Heart right ventricle (tissue), 16 donors: ENCODE results near the gene RIMOC1. TPM values are rescaled to one million over a fixed set of nuclear protein-coding genes. Genes with fewer than 3 reads are reported as not detected.

Source experiments
- ATAC-seq, 8 donors: fragments of 200-7000 bp; cut with Tn5 transposase; one replicate each; pipeline ENCODE4 v1.9.1; 2020; ENCODE audit warnings: mild to moderate bottlenecking in 8 of 8, moderate library complexity in 8 of 8, moderate number of reproducible peaks in 1 of 8
- DNase-seq, 2 donors: peaks; one replicate each; pipeline ENCODE4 v3.0.0-alpha.2; 2020
- H3K27ac ChIP-seq, 10 donors: fragments of 200-600 bp; sonication (generic) in 2 of 10; one replicate each; pipeline versions ENCODE4 v1.5.0 to v1.8.0; 2020 to 2022; ENCODE audit warnings: mild to moderate bottlenecking in 3 of 10
- H3K27me3 ChIP-seq, 7 donors: fragments of 200-600 bp; one replicate each; pipeline ENCODE4 v1.8.0; 2021 to 2022; ENCODE audit warnings: mild to moderate bottlenecking in 2 of 7
- H3K36me3 ChIP-seq, 9 donors: fragments of 200-600 bp; sonication (generic) in 1 of 9; one replicate each; pipeline versions ENCODE4 v1.5.0 to v1.8.0; 2020 to 2022; ENCODE audit warnings: mild to moderate bottlenecking in 2 of 9
- H3K4me1 ChIP-seq, 9 donors: fragments of 200-600 bp; sonication (generic) in 1 of 9; one replicate each; pipeline versions ENCODE4 v1.5.0 to v1.8.0; 2020 to 2022; ENCODE audit warnings: mild to moderate bottlenecking in 4 of 9
- H3K4me3 ChIP-seq, 10 donors: fragments of 200-600 bp; sonication (generic) in 2 of 10; one replicate each; pipeline versions ENCODE4 v1.5.0 to v1.8.0; 2020 to 2022; ENCODE audit warnings: mild to moderate bottlenecking in 7 of 10, moderate library complexity in 2 of 10
- H3K9me3 ChIP-seq, 11 donors: fragments of 200-600 bp in 10 of 11; sonication (generic) in 2 of 11; one replicate each; pipeline versions ENCODE4 v1.5.0 to v1.8.0; 2013 to 2022; ENCODE audit warnings: mild to moderate bottlenecking in 2 of 11, control low read depth in 1 of 11, moderate library complexity in 1 of 11
- WGBS, 2 donors: extraction: QIAGEN DNeasy Blood & Tissue Kit; methylation state at CpG; one replicate each; pipeline ENCODE4 v1.1.7; 2013; ENCODE audit warnings: inconsistent platforms in 1 of 2; 5-methylcytosine and 5-hydroxymethylcytosine counted together
- intact Hi-C, 10 donors: fragments of 100-400 bp; cut with DNase I; formaldehyde crosslinking; loops; one replicate each; pipeline versions ENCODE4 v1.11.1 to v1.14.2; 2022
- polyA plus RNA-seq, 2 donors: library from polyadenylated mRNA; stranded (reverse); fragments of 200-250 nt; gene quantifications; one replicate each; pipeline ENCODE4 v1.2.3, GENCODE V29; 2013
- total RNA-seq, 10 donors: library from RNA; stranded (reverse); fragmentation: NEBNext Ultra II Directional in 3 of 10; extraction: Animal tissue kit (Norgen Biotek cat#: 25700) in 3 of 10; gene quantifications; one replicate each; pipeline versions ENCODE4 v1.2.1 to v1.2.4, GENCODE V29; 2021 to 2023
- TF ChIP-seq, protein P1 (sequence below), 9 donors: fragments of 200-600 bp; sonication (generic) in 2 of 9; IDR thresholded peaks; one replicate each; pipeline versions ENCODE4 v1.5.0 to v1.8.0; 2021 to 2022; ENCODE audit warnings: antibody characterized with exemption in 9 of 9, mild to moderate bottlenecking in 5 of 9, moderate library complexity in 1 of 9
- donor health status: Arrhythmogenic right ventricular cardiomyopathy.
- donor health status: ischemic (EF 13 %, LVEDD 7.1; RV severe dilation, severe dysfunction).
- donor health status: healthy with polysubstance abuse.
- donor health status: DM: no; HTN: yes; CAD: no.
- donor health status: DM: no; HTN: no; CAD: no.
- donor health status: ischemic (EF 25% LVEDD 6.9; RV normal size, moderate dysfunction).
- donor health status: ischemic (EF 25% LVEDD 5.7; RV mildly dilated, moderate dysfunction).
- donor health status: healthy.
- donor health status: DM: yes; HTN: yes; CAD: no.
- donor health status: Ischemic cardiomyopathy.
- donor health status: ischemic (EF 35%, LVEDD 5.7; RV mildly dilated, moderate dysfunction).
- donor health status: nonischemic (EF 11% LVEDD 7.7; RV severe dilation, severe dysfunction).
- donor health status: DM: yes; HTN: yes; CAD: no.
- donor health status: PGD.
- donor health status: ischemic (EF 29% LVEDD 5.4; RV normal size, mild dysfunction).
- donor health status: nonischemic (EF 23%, LVEDD 6.1; RV moderate dilation, normal function).

RIMOC1 gene
- total and polyA plus RNA-seq, 12 donors = 5.1 to 27.6 (median 17.0) TPM

DNA sequence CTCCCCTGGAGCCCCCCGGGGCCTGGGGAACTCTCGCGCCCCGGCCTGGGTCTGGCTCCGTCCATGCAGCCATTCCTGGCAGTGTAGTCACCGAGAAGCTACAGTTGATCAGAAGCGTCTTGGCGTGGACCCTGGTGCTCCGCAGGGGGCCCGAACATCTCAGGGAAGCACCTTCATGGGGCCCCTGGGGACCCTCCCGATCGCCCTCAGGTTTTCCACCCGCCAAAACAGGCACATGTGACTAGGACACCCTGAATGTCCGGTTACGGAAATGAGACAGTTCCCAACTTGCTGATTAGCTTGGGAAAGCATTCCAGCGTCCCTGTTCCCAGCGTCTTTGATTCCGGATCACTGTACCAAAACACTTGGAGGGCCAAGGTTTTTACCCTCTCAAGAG, 21.4 kb downstream of the RIMOC1 start:
- intact Hi-C loops = loop anchor here in 7 of 10 donors (1.0 to 10.0 kb wide), 8 partner anchors 21 to 967 kb away; partner anchors contain the start of genes RIMOC1 (in 3 of the 7) and OXCT1 (in 1 of the 7)
- Histone ChIP-seq H3K27me3 (no peaks in the 10 kb centered on the region), H3K4me1 (peaks cover 0 to 35% (median 14%) of the 10 kb centered on the region in 9 donors), H3K4me3 (peak overlapping the region; percentile 45 to 90 (median 82)), H3K27ac (peak overlapping the region; percentile 76 to 99 (median 95)), H3K9me3 (no peaks in the 10 kb centered on the region), H3K36me3 (peaks cover 0 to 39% (median 1%) of the 10 kb centered on the region in 9 donors)
- 1% methylated on average over 18 of the region's 18 CpGs for WGBS, 2 donors
- ATAC-seq = peak in 6 of 8 donors; percentile 25 to 63 (median 50)
- TF ChIP-seq, protein P1, sequence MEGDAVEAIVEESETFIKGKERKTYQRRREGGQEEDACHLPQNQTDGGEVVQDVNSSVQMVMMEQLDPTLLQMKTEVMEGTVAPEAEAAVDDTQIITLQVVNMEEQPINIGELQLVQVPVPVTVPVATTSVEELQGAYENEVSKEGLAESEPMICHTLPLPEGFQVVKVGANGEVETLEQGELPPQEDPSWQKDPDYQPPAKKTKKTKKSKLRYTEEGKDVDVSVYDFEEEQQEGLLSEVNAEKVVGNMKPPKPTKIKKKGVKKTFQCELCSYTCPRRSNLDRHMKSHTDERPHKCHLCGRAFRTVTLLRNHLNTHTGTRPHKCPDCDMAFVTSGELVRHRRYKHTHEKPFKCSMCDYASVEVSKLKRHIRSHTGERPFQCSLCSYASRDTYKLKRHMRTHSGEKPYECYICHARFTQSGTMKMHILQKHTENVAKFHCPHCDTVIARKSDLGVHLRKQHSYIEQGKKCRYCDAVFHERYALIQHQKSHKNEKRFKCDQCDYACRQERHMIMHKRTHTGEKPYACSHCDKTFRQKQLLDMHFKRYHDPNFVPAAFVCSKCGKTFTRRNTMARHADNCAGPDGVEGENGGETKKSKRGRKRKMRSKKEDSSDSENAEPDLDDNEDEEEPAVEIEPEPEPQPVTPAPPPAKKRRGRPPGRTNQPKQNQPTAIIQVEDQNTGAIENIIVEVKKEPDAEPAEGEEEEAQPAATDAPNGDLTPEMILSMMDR (IDR thresholded peaks at IDR 0.05) = no peak
- DNase-seq = peak in 1 of 2 donors; percentile 42

DNA sequence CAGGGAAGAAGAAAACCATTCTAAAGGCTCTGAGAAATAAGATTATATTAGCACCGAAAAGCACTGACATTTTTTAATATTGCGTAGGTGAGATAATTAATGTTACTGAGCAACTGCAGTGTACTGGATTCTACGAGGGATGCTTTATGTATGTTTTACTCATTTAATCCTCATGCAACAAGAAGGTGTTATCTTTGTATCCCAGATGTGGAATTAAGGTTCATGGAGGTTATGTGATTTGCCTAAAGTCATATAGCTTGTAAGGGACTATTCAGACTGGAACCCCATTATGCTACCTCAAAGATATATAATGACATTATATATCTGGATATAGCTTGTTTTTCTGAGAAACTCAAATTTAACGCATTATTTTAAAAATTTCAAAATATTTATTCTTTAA, 23.5 kb downstream of the RIMOC1 start:
- Histone ChIP-seq H3K27me3 (no peaks in the 10 kb centered on the region), H3K9me3 (no peaks in the 10 kb centered on the region), H3K27ac (no peak overlapping the region), H3K4me1 (peaks cover 0 to 21% (median 13%) of the 10 kb centered on the region in 9 donors), H3K4me3 (no peak overlapping the region), H3K36me3 (peaks cover 0 to 34% (median 7%) of the 10 kb centered on the region in 9 donors)
- intact Hi-C loops = loop anchor here in 4 of 10 donors (5.0 to 10.0 kb wide), 4 partner anchors 70 to 965 kb away; no protein-coding TSS in a partner anchor
- 93 to 96% methylated on average over 4 of the region's 4 CpGs for WGBS, 2 donors
- ATAC-seq (no peak), DNase-seq (no peak)
- TF ChIP-seq, protein P1 (IDR thresholded peaks at IDR 0.05) = no peak

DNA sequence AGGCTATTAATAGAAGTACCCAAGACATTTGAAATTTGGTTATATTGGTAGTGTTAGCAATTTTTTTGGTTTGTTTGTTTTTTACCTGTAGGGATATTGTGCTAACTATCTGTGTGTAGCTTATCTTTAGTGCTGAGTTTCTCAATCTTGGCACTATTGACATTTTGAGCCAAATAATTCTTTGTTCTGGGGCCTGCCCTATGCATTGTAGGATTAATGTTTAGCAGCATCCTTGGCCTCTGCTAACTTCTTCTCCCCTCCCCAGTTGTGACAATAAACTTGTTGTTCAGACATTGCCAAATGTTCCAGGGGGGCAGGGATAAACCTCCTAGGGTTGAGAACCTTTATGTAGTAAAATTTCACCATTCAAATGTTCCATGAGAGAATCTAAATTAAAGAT, 24.9 kb downstream of the RIMOC1 start:
- intact Hi-C loops = loop anchor here in 4 of 10 donors (5.0 to 10.0 kb wide), 4 partner anchors 72 to 963 kb away; no protein-coding TSS in a partner anchor
- peaks cover 0 to 19% (median 13%) of the 10 kb centered on the region in 9 donors for H3K4me1 ChIP-seq

DNA sequence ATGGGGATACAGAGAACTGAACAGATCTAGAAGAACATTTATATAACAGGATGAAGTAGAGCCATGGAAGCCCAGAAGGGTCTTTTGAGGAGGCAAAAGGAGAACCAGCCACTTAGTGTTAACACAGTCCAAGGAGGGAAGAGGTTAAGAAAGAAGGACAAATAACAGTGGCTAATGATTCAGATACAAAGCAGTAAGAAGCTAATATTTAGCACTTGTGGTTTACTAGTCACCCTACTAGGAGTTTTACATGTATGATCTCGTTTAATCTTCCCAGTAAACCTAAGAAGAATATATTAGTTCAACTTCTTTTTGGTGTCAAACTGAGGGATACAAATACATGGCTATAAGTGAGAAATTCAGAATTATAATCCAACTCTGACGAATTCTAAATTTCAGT, 28.6 kb downstream of the RIMOC1 start:
- Histone ChIP-seq H3K27me3 (no peaks in the 10 kb centered on the region), H3K36me3 (peaks cover 0 to 75% (median 16%) of the 10 kb centered on the region in 9 donors), H3K27ac (no peak overlapping the region), H3K4me3 (no peak overlapping the region), H3K4me1 (no peaks in the 10 kb centered on the region), H3K9me3 (no peaks in the 10 kb centered on the region)
- TF ChIP-seq, protein P1 (IDR thresholded peaks at IDR 0.05) = no peak
- 90 to 95% methylated on average over 2 of the region's 2 CpGs for WGBS, 2 donors
- no peak for ATAC-seq
- DNase-seq = no peak
- intact Hi-C loops = no loop called here

More for the DNA sequence above, 24.9 kb downstream of the RIMOC1 start:
- ATAC-seq (no peak), DNase-seq (no peak)
- Histone ChIP-seq H3K27me3 (no peaks in the 10 kb centered on the region), H3K4me3 (no peak overlapping the region), H3K9me3 (no peaks in the 10 kb centered on the region), H3K36me3 (peaks cover 0 to 43% (median 11%) of the 10 kb centered on the region in 9 donors), H3K27ac (no peak overlapping the region)
- TF ChIP-seq, protein P1 (IDR thresholded peaks at IDR 0.05) = no peak
